Activated CD4-positive, alpha-beta memory T cell treated with anti-CD3 and anti-CD28 coated beads, Interleukin-2, amount 10 ng/mL, durations not matched to agents 7 days and 5 days (primary cell): Measurements from ENCODE around the gene GPR139. TPM values are rescaled to one million over a fixed set of nuclear protein-coding genes. Genes with fewer than 3 reads are reported as not detected.

Experiments
- CTCF ChIA-PET: fragments of 350-600 bp; sonication (Branson Sonifier 250); formaldehyde crosslinking; loops from one replicate; lab custom pipeline; 2021; ENCODE audit warnings: antibody characterized with exemption, inconsistent platforms; lab: Charles Lee
- POLR2A ChIA-PET: fragments of 350-600 bp; sonication (Branson Sonifier 250); formaldehyde crosslinking; loops from one replicate; lab custom pipeline; 2021; ENCODE audit warnings: antibody characterized with exemption; lab: Charles Lee
- DNase-seq: peaks from one replicate; pipeline ENCODE4 v3.0.0-alpha.2; 2020
- H3K27ac Mint-ChIP-seq: one replicate; pipeline ENCODE4 v1.8.0; 2021; ENCODE audit warnings: mild to moderate bottlenecking, mixed read lengths
- H3K27me3 Mint-ChIP-seq: one replicate; pipeline ENCODE4 v1.8.0; 2021; ENCODE audit warnings: mixed read lengths
- H3K36me3 Mint-ChIP-seq: one replicate; pipeline ENCODE4 v1.8.0; 2021; ENCODE audit warnings: low read depth, mixed read lengths
- H3K4me1 Mint-ChIP-seq: one replicate; pipeline ENCODE4 v1.8.0; 2021; ENCODE audit warnings: mixed read lengths
- H3K4me3 Mint-ChIP-seq: one replicate; pipeline ENCODE4 v1.8.0; 2021; ENCODE audit warnings: mild to moderate bottlenecking, mixed read lengths
- H3K9me3 Mint-ChIP-seq: one replicate; pipeline ENCODE4 v1.8.0; 2021; ENCODE audit warnings: mixed read lengths
- total RNA-seq, 2 experiments: library from RNA; stranded (reverse); gene quantifications; one replicate each; pipeline ENCODE4 v1.2.3, GENCODE V29; 2021

Gene GPR139
- total RNA-seq = not detected

- ChIA-PET CTCF (no interaction called here), POLR2A (no interaction called here)
- Mint-ChIP-seq H3K9me3 (peaks cover 2% of the 10 kb centered on the region), H3K4me1 (no peaks in the 10 kb centered on the region), H3K27ac (no peak within 1 kb of the TSS), H3K27me3 (peaks cover 16% of the 10 kb centered on the region), H3K36me3 (no peaks in the 10 kb centered on the region), H3K4me3 (no peak within 1 kb of the TSS)
- no peak for DNase-seq
Observed at GRCh38 chr16:20073203-20074098, at the start of gene GPR139. Gene GPR139 (minus strand): TSS chr16:20073890. CDS start chr16:20073616, 274 bp downstream.

GRCh38 chr16:20122011-20122410, 48.3 kb upstream of the GPR139 start:
- Mint-ChIP-seq H3K27ac (no peak overlapping the region), H3K9me3 (peaks cover 18% of the 10 kb centered on the region), H3K4me1 (no peaks in the 10 kb centered on the region), H3K27me3 (no peaks in the 10 kb centered on the region), H3K36me3 (no peaks in the 10 kb centered on the region), H3K4me3 (no peak overlapping the region)
- DNase-seq = no peak
- CTCF ChIA-PET = no interaction called here
- POLR2A ChIA-PET = no interaction called here

GRCh38 chr16:20114356-20114755, 40.7 kb upstream of the GPR139 start:
- Mint-ChIP-seq H3K27me3 (no peaks in the 10 kb centered on the region), H3K4me3 (no peak overlapping the region), H3K9me3 (no peaks in the 10 kb centered on the region), H3K36me3 (no peaks in the 10 kb centered on the region), H3K4me1 (no peaks in the 10 kb centered on the region), H3K27ac (no peak overlapping the region)
- no peak for DNase-seq
- POLR2A ChIA-PET = no interaction called here
- CTCF ChIA-PET = no interaction called here

- Mint-ChIP-seq H3K36me3 (no peaks in the 10 kb centered on the region), H3K27me3 (no peaks in the 10 kb centered on the region), H3K27ac (no peak overlapping the region), H3K9me3 (no peaks in the 10 kb centered on the region), H3K4me1 (no peaks in the 10 kb centered on the region), H3K4me3 (no peak overlapping the region)
- ChIA-PET CTCF (no interaction called here), POLR2A (no interaction called here)
- DNase-seq = no peak
Observed at GRCh38 chr16:20111143-20111542, 37.5 kb upstream of the GPR139 start.

GRCh38 chr16:20107083-20107482, 33.4 kb upstream of the GPR139 start:
- DNase-seq = no peak
- Mint-ChIP-seq H3K9me3 (no peaks in the 10 kb centered on the region), H3K36me3 (no peaks in the 10 kb centered on the region), H3K4me1 (no peaks in the 10 kb centered on the region), H3K4me3 (no peak overlapping the region), H3K27me3 (no peaks in the 10 kb centered on the region), H3K27ac (no peak overlapping the region)
- ChIA-PET POLR2A (no interaction called here), CTCF (no interaction called here)

- Mint-ChIP-seq H3K4me1 (no peaks in the 10 kb centered on the region), H3K9me3 (no peaks in the 10 kb centered on the region), H3K4me3 (no peak overlapping the region), H3K36me3 (no peaks in the 10 kb centered on the region), H3K27me3 (no peaks in the 10 kb centered on the region), H3K27ac (no peak overlapping the region)
- no peak for DNase-seq
- ChIA-PET POLR2A (no interaction called here), CTCF (no interaction called here)
Observed at GRCh38 chr16:20104563-20105183, 31.0 kb upstream of the GPR139 start.

GRCh38 chr16:20102521-20102920, 28.8 kb upstream of the GPR139 start:
- no peak for DNase-seq
- ChIA-PET POLR2A (no interaction called here), CTCF (no interaction called here)
- no peaks in the 10 kb centered on the region for H3K36me3 Mint-ChIP-seq
- H3K27me3 Mint-ChIP-seq = no peaks in the 10 kb centered on the region
- H3K4me1 Mint-ChIP-seq = no peaks in the 10 kb centered on the region
- no peak overlapping the region for H3K4me3 Mint-ChIP-seq
- H3K9me3 Mint-ChIP-seq = peaks cover 4% of the 10 kb centered on the region
- H3K27ac Mint-ChIP-seq = no peak overlapping the region

GRCh38 chr16:20102021-20102420, 28.3 kb upstream of the GPR139 start:
- Mint-ChIP-seq H3K4me3 (no peak overlapping the region), H3K9me3 (peaks cover 4% of the 10 kb centered on the region)

GRCh38 chr16:20099375-20099774, 25.7 kb upstream of the GPR139 start:
- H3K9me3 Mint-ChIP-seq = peaks cover 4% of the 10 kb centered on the region
- H3K27ac Mint-ChIP-seq = no peak overlapping the region
- CTCF ChIA-PET = no interaction called here
- POLR2A ChIA-PET = no interaction called here
- DNase-seq = no peak
- no peak overlapping the region for H3K4me3 Mint-ChIP-seq
- H3K36me3 Mint-ChIP-seq = no peaks in the 10 kb centered on the region
- no peaks in the 10 kb centered on the region for H3K27me3 Mint-ChIP-seq
- H3K4me1 Mint-ChIP-seq = no peaks in the 10 kb centered on the region

More at GRCh38 chr16:20102021-20102420, 28.3 kb upstream of the GPR139 start:
- H3K27ac Mint-ChIP-seq = no peak overlapping the region
- ChIA-PET POLR2A (no interaction called here), CTCF (no interaction called here)
- no peaks in the 10 kb centered on the region for H3K27me3 Mint-ChIP-seq
- no peaks in the 10 kb centered on the region for H3K36me3 Mint-ChIP-seq
- H3K4me1 Mint-ChIP-seq = no peaks in the 10 kb centered on the region
- no peak for DNase-seq

GRCh38 chr16:20094157-20094556, 20.5 kb upstream of the GPR139 start:
- Mint-ChIP-seq H3K4me1 (no peaks in the 10 kb centered on the region), H3K9me3 (peaks cover 4% of the 10 kb centered on the region), H3K4me3 (no peak overlapping the region), H3K27me3 (no peaks in the 10 kb centered on the region), H3K27ac (no peak overlapping the region), H3K36me3 (no peaks in the 10 kb centered on the region)
- CTCF ChIA-PET = no interaction called here
- POLR2A ChIA-PET = no interaction called here
- no peak for DNase-seq

GRCh38 chr16:20089246-20089965, 15.7 kb upstream of the GPR139 start:
- peaks cover under 1% of the 10 kb centered on the region for H3K9me3 Mint-ChIP-seq

GRCh38 chr16:20084624-20085226, 11.0 kb upstream of the GPR139 start:
- Mint-ChIP-seq H3K27me3 (no peaks in the 10 kb centered on the region), H3K36me3 (no peaks in the 10 kb centered on the region), H3K4me1 (no peaks in the 10 kb centered on the region), H3K9me3 (peaks cover 2% of the 10 kb centered on the region), H3K27ac (no peak overlapping the region), H3K4me3 (no peak overlapping the region)
- ChIA-PET POLR2A (no interaction called here), CTCF (no interaction called here)
- no peak for DNase-seq

More at GRCh38 chr16:20089246-20089965, 15.7 kb upstream of the GPR139 start:
- Mint-ChIP-seq H3K27ac (no peak overlapping the region), H3K36me3 (no peaks in the 10 kb centered on the region), H3K27me3 (no peaks in the 10 kb centered on the region), H3K4me1 (no peaks in the 10 kb centered on the region), H3K4me3 (no peak overlapping the region)
- ChIA-PET POLR2A (no interaction called here), CTCF (no interaction called here)
- DNase-seq = no peak

GRCh38 chr16:20079106-20079505, 5.4 kb upstream of the GPR139 start:
- H3K4me1 Mint-ChIP-seq = no peaks in the 10 kb centered on the region
- ChIA-PET CTCF (no interaction called here), POLR2A (no interaction called here)
- no peak overlapping the region for H3K27ac Mint-ChIP-seq
- peaks cover 8% of the 10 kb centered on the region for H3K27me3 Mint-ChIP-seq
- no peak overlapping the region for H3K4me3 Mint-ChIP-seq
- DNase-seq = no peak
- no peaks in the 10 kb centered on the region for H3K36me3 Mint-ChIP-seq
- no peaks in the 10 kb centered on the region for H3K9me3 Mint-ChIP-seq
